ENCODE measurements around the gene INF2.
"Not testable (repeated sequence)": the region's sequence is repeated elsewhere in the genome, so short reads cannot be mapped to it uniquely, and the experiment has no call there.

The INF2 gene

DNA sequence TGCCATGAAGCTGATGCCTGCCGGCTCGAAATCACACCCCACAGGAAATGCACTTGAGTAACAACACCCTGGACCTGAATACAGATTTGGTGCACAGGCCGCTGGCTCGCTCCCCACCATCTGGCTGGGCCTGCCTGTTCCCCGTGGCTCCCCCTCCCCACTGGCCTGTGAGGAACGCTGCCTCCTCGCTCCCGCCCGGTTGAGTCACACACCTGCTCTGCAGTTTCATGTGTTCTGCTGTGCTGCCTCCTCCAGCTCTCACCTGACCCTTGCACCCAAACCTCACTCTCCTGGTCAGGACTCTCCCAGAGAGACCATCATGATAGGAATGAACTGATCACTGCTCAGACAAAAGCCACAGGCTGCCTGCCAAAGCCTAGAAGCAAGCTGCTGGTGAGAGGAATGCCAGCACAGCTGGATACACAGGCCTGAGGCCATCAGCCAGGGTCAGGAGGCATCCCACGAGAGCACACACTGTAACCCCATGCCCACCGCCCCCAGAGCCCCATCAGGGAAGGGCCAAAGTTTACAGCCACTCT lies 59.8 kb downstream of the INF2 start:
- H3K79me2 ChIP-seq (ENCODE audit: insufficient read depth, low read length) = peaks cover 11% of the 10 kb centered on the region; the same call in 1 of the 2 replicates
- H3F3A ChIP-seq (ENCODE audit: insufficient read depth, low read length) = no peaks in the 10 kb centered on the region
- peaks cover 12% of the 10 kb centered on the region for H3K4me1 ChIP-seq (ENCODE audit: insufficient read depth, low read length, severe bottlenecking)
- TF ChIP-seq EZH2 (IDR thresholded peaks at IDR 0.05; ENCODE audit: borderline replicate concordance, low read length) = no peak
- TF ChIP-seq, protein P1, sequence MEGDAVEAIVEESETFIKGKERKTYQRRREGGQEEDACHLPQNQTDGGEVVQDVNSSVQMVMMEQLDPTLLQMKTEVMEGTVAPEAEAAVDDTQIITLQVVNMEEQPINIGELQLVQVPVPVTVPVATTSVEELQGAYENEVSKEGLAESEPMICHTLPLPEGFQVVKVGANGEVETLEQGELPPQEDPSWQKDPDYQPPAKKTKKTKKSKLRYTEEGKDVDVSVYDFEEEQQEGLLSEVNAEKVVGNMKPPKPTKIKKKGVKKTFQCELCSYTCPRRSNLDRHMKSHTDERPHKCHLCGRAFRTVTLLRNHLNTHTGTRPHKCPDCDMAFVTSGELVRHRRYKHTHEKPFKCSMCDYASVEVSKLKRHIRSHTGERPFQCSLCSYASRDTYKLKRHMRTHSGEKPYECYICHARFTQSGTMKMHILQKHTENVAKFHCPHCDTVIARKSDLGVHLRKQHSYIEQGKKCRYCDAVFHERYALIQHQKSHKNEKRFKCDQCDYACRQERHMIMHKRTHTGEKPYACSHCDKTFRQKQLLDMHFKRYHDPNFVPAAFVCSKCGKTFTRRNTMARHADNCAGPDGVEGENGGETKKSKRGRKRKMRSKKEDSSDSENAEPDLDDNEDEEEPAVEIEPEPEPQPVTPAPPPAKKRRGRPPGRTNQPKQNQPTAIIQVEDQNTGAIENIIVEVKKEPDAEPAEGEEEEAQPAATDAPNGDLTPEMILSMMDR (IDR thresholded peaks at IDR 0.05; ENCODE audit: low read length) = no peak
- H3K4me2 ChIP-seq (ENCODE audit: low read length) = no peak overlapping the region
- no peak overlapping the region for H3K4me3 ChIP-seq (ENCODE audit: low read depth, low read length, poor library complexity, severe bottlenecking)
- no peak overlapping the region for H3K27ac ChIP-seq (ENCODE audit: low read depth, low read length, poor library complexity, severe bottlenecking)
- no peaks in the 10 kb centered on the region for H3K9me2 ChIP-seq (ENCODE audit: low read depth, low read length)
- H3K9ac ChIP-seq (ENCODE audit: low read length) = no peak overlapping the region
- H3K9me3 ChIP-seq (ENCODE audit: low read length) = peaks cover 7% of the 10 kb centered on the region; the same call in 1 of the 2 replicates
- peaks cover 6% of the 10 kb centered on the region; the same call in 1 of the 2 replicates for H3K27me3 ChIP-seq (ENCODE audit: insufficient read depth, low read length)
- no peaks in the 10 kb centered on the region for H4K20me1 ChIP-seq (ENCODE audit: insufficient read depth, low read length)
- H2AFZ ChIP-seq (ENCODE audit: low read length) = no peak overlapping the region
- H3K36me3 ChIP-seq (ENCODE audit: insufficient read depth, low read length) = no peaks in the 10 kb centered on the region; the same call in 1 of the 2 replicates

DNA sequence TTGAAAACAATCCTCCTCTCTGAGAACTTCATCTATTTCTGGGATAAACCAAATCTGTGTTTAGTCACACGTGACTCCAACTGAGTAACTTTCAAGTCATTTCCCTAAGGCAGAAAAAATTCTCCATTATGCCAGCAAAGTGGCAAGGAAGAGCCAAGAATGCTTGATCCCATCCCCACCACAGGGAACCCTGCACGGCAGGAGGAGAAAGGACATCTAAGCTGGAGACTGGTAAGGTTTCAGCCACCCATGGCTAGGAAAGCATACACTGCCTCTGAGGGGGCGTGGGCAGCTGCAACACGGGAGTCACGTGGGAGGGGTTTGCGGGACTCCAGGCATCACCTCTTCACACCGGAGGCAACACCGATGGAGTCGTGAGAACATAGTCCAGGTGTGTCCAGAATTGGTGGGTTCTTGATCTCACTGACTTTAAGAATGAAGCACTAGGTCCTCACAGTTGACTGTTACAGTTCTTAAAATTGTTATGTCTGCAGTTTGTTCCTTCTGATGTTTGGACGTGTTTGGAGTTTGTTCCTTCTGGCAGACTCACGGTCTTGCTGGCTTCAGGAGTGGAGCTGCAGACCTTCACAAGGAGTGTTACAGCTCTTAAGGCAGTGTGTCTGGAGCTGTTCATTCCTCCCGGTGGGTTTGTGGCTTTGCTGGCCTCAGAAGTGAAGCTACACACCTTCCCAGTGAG lies 60.8 kb downstream of the INF2 start:
- TF ChIP-seq, protein P1 (IDR thresholded peaks at IDR 0.05; ENCODE audit: low read length) = no peak
- no peak for TF ChIP-seq EZH2 (IDR thresholded peaks at IDR 0.05; ENCODE audit: borderline replicate concordance, low read length)
- H3K4me1 ChIP-seq (ENCODE audit: insufficient read depth, low read length, severe bottlenecking) = peaks cover 23% of the 10 kb centered on the region
- H3F3A ChIP-seq (ENCODE audit: insufficient read depth, low read length) = no peaks in the 10 kb centered on the region
- no peak overlapping the region for H2AFZ ChIP-seq (ENCODE audit: low read length)
- H3K27ac ChIP-seq (ENCODE audit: low read depth, low read length, poor library complexity, severe bottlenecking) = no peak overlapping the region
- H3K9me2 ChIP-seq (ENCODE audit: low read depth, low read length) = no peaks in the 10 kb centered on the region
- no peak overlapping the region for H3K4me2 ChIP-seq (ENCODE audit: low read length)
- no peak overlapping the region for H3K4me3 ChIP-seq (ENCODE audit: low read depth, low read length, poor library complexity, severe bottlenecking)
- no peaks in the 10 kb centered on the region for H4K20me1 ChIP-seq (ENCODE audit: insufficient read depth, low read length)
- H3K79me2 ChIP-seq (ENCODE audit: insufficient read depth, low read length) = peaks cover 21% of the 10 kb centered on the region
- peaks cover 6% of the 10 kb centered on the region; the same call in 1 of the 2 replicates for H3K27me3 ChIP-seq (ENCODE audit: insufficient read depth, low read length)
- H3K9ac ChIP-seq (ENCODE audit: low read length) = no peak overlapping the region
- peaks cover 7% of the 10 kb centered on the region; the same call in 1 of the 2 replicates for H3K9me3 ChIP-seq (ENCODE audit: low read length)
- peaks cover 8% of the 10 kb centered on the region for H3K36me3 ChIP-seq (ENCODE audit: insufficient read depth, low read length)

DNA sequence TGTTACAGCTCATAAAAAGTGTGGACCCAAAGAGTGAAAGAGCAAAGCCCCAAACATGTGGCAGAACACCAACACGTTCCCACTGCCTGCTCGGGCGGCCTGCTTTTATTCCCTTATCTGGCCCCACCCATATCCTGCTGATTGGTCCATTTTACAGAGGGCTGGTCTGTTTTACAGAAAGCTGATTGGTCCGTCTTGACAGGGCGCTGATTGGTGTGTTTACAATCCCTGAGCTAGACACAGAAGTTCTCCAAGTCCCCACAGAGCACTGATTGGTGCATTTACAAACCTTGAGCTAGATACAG lies 61.3 kb downstream of the INF2 start:
- H3K4me2 ChIP-seq (ENCODE audit: low read length) = not testable (repeated sequence)
- H3K36me3 ChIP-seq (ENCODE audit: insufficient read depth, low read length) = peaks cover 13% of the 10 kb centered on the region

More for the DNA sequence above, 61.3 kb downstream of the INF2 start:
- not testable (repeated sequence) for H4K20me1 ChIP-seq (ENCODE audit: insufficient read depth, low read length); H3K9ac ChIP-seq (ENCODE audit: low read length); H3K4me3 ChIP-seq (ENCODE audit: low read depth, low read length, poor library complexity, severe bottlenecking); H2AFZ ChIP-seq (ENCODE audit: low read length); H3K27ac ChIP-seq (ENCODE audit: low read depth, low read length, poor library complexity, severe bottlenecking); H3K27me3 ChIP-seq (ENCODE audit: insufficient read depth, low read length); H3F3A ChIP-seq (ENCODE audit: insufficient read depth, low read length); H3K9me2 ChIP-seq (ENCODE audit: low read depth, low read length); H3K9me3 ChIP-seq (ENCODE audit: low read length)
- H3K79me2 ChIP-seq (ENCODE audit: insufficient read depth, low read length) = peaks cover 21% of the 10 kb centered on the region
- H3K4me1 ChIP-seq (ENCODE audit: insufficient read depth, low read length, severe bottlenecking) = peaks cover 28% of the 10 kb centered on the region
